GM18907 (cell line): ENCODE data around the gene PCDHA9.

Experiments
- ATAC-seq: cut with Tn5 transposase; IDR thresholded peaks from one replicate; pipeline ENCODE4 v1.9.1; 2021; ENCODE audit warnings: mild to moderate bottlenecking, moderate library complexity; ENCODE audit not compliant: unreplicated experiment

The PCDHA9 gene

DNA sequence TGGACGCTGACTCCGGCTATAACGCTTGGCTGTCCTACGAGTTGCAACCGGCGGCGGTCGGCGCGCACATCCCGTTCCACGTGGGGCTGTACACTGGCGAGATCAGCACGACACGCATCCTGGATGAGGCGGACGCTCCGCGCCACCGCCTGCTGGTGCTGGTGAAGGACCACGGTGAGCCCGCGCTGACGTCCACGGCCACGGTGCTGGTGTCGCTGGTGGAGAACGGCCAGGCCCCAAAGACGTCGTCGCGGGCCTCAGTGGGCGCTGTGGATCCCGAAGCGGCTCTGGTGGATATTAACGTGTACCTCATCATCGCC lies 29.0 kb downstream of the PCDHA9 start:
- ATAC-seq: no peak

DNA sequence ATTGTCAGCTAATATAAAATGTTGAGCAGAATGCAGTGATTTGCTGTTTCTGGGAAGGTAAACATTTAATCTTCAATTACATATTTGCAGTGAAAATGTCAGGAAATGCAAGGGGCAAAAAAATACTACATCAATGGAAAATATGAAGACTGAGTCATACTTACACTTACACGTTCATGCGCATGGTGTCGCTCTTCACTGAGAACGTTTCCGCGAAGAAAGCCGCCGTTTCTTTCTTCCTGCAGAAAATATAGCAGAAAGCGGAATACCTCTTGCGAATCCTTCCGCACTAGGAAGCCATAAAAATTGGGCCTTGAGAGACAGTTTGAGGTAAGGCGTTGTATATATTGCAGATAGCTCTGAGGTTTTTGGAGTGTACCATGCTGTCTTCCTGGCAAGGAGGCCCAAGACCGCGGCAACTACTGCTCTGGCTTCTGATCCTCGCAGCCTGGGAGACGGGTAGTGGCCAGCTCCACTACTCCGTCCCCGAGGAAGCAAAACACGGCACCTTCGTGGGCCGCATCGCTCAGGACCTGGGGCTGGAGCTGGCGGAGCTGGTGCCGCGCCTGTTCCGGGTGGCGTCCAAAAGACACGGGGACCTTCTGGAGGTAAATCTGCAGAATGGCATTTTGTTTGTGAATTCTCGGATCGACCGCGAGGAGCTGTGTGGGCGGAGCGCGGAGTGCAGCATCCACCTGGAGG lies 33.9 kb downstream of the PCDHA9 start, which contains the start of gene PCDHA13:
Gene PCDHA13 (plus strand): TSS at position 236 of the 702 bp plus-strand sequence. CDS start 145 bp downstream, at position 381.
- ATAC-seq: no peak

GRCh38 chr5:140882591-140882899 lies 34.4 kb downstream of the PCDHA9 start:
- ATAC-seq: no peak

DNA sequence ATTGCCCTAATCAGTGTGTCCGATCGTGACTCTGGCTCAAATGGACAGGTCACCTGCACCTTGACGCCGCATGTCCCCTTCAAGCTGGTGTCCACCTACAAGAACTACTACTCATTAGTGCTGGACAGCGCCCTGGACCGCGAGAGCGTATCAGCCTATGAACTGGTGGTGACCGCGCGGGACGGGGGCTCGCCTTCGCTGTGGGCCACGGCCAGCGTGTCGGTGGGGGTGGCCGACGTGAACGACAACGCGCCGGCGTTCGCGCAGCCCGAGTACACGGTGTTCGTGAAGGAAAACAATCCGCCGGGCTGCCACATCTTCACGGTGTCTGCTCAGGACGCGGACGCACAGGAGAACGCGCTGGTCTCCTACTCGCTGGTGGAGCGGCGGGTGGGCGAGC lies 35.2 kb downstream of the PCDHA9 start:
- no peak for ATAC-seq

DNA sequence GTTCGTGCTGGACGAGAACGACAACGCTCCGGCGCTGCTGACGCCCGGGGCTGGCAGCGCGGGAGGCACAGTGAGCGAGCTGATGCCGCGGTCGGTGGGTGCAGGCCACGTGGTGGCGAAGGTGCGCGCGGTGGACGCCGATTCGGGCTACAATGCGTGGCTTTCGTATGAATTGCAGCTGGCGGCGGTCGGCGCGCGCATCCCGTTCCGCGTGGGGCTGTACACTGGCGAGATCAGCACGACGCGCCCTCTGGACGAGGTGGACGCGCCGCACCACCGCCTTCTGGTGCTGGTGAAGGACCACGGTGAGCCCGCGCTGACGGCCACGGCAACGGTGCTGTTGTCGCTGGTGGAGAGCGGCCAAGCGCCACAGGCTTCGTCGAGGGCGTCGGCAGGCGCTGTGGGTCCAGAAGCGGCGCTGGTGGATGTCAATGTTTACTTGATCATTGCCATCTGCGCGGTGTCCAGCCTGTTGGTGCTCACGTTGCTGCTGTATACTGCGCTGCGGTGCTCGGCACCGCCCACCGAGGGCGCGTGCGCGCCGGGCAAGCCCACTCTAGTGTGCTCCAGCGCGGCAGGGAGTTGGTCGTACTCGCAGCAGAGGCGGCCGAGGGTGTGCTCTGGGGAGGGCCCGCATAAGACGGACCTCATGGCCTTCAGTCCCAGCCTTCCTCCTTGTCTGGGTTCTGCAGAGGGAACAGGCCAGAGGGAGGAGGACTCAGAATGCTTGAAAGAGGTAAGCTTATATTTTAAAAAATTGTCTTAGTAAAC lies 35.9 kb downstream of the PCDHA9 start:
- ATAC-seq: no peak
